Stimulated activated CD8-positive, alpha-beta memory T cell treated with anti-CD3 and anti-CD28 coated beads, Interleukin-4, amount 100 ng/mL, for 4 hours (primary cell): ENCODE measurements around the gene CCDC178.
"Not testable (repeated sequence)": the region's sequence is repeated elsewhere in the genome, so short reads cannot be mapped to it uniquely, and the experiment has no call there.

Source experiments
- DNase-seq, 2 donors: peaks; one replicate each; pipeline ENCODE4 v3.0.0-alpha.2; 2020; ENCODE audit warnings: low read depth in 2 of 2, low spot score in 1 of 2

The CCDC178 gene

DNA sequence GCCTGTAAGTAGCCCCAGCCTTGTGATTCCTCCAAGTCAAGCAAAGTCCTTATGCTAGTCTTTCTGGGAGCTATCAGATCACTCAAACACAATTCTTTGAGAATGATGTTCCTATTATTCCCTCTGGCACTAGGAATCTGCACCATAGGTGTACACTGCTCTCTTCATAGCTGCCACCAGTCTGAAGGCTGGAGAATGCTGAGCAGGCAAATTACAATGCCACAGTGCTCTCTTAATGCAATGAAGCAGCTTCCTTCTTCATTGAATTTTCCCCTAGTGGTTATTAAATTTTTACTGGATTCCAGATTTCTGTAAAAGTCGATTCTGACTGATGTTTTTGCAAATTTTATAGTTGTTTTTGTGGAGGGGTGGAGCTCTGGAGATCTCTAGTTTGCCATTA is 84.8 kb downstream of the CCDC178 start:
- no peak for DNase-seq

DNA sequence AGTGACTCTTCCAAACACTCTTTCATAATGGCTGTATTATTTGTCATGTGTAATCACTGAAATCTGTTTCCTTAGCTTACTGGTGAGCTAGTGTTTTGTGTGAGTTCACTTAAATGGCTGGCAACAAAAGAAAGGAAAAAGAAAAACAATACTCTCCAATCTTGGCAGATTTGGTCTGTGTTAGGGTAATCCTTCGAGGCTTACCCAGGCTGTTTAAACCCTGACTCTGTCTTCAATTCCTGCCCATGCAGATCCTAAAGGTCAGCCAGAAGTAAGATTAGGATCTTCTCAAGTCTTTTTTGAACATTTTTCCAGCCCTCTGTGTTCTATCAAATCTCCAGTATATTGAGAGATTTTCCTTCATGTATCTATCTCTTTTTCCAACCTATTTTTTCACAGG is 85.3 kb downstream of the CCDC178 start:
- no peak for DNase-seq

DNA sequence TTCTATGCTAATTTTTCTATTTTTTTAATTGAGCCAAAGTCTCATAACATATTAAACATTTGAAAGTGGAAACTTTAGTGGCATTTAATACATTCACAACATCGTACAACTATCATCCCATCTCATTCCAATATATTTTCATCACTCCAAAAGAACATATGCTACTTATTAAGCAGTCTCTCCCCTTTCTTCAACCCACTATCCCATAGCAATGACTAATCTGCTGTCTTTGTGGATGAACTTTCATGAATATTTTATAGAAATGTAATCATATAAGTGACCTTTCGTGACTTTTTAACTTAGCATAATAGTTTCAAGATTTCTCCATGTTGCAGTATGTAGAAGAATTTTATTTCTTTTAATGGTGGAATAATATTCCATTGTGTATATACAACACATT is 90.3 kb downstream of the CCDC178 start:
- no peak for DNase-seq

DNA sequence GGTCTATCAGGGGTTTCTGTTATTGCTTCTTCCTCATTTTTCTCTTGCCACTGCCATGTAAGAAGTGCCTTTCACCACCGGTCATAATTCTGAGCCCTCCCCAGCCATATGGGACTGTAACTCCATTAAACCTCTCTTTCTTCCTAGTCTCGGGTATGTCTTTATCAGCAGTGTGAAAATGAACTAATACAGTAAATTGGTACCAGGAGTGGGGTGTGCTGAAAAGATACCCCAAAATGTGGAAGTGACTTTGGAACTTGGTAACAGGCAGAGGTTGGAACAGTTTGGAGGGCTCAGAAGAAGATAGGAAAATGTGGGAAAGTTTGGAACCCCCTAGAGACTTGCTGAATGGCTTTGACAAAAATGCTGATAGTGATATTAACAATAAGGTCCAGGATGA is 100.8 kb downstream of the CCDC178 start:
- not testable (repeated sequence) for DNase-seq

DNA sequence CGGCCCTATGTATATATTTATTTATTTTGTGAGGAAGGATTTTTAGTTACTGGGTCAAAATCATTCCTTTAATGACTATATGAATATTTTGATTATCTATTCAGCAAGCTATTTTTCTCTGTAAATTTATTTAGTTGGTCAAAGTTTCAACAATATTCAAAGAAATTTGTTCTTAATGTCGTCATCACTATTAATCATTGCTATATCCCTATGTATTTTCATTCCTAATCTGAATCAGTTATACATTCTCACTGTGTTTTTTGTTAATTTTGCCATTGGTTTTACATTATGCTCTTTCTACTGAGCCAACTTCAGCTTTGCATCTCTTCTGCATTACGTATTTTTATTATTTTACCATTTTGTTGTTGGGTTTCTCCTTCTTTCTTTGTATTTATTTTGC is 105.7 kb downstream of the CCDC178 start:
- DNase-seq, result no peak

DNA sequence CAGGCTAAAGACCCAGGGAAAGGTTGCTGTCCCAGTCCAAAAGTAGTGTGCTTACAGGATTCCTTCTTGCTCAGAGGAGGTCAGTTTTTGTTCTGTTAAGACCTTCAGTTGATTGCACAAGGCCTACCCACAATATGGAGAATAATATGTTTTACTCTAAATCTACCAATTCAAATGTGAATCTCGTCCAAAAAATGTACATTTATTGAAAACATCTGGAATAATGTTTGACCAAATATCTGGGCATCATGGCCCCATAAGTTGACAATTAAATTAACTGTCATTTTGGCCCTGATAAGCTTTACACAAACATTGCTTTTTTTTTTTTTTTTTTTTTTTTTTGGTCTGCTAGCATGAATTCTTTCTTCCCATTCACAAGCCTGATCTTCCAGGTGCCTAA is 109.8 kb downstream of the CCDC178 start:
- DNase-seq, result no peak

DNA sequence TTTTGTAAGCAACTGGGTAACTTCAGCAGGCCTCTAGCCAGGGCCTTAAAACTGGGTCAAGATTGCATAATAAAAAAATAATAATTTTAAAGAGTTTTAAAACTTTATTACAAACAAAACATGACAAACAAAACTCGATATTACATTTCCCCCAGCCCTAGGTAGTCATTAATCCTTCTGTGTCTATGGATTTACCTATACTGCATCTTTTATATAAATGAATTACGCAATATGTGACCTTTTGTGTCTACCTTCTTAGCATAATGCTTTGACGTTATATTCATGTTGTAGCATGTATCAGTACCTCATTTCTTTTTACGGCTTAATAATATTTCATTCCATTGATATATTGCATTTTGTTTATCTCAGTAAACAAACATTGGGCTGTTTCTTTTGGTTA is 113.5 kb downstream of the CCDC178 start:
- DNase-seq, result no peak

DNA sequence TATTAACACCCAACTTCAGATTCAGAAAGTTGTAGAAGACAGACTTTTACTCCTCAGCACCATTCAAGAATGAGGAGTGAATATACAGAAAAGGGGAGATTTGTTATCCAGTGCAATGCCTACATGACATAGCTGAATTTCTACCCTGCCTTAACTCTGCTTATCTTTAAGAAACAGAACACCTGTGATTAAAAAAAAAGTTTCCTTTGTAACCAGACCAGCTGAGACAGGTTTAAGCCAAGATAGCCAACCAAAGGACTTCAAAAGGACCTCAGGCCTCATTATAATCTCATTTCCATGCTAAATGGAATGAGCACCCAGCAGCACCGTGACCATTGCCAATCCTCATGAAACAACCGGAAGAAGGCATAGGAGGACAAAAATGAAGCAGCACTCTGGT is 122.9 kb downstream of the CCDC178 start:
- no peak for DNase-seq

DNA sequence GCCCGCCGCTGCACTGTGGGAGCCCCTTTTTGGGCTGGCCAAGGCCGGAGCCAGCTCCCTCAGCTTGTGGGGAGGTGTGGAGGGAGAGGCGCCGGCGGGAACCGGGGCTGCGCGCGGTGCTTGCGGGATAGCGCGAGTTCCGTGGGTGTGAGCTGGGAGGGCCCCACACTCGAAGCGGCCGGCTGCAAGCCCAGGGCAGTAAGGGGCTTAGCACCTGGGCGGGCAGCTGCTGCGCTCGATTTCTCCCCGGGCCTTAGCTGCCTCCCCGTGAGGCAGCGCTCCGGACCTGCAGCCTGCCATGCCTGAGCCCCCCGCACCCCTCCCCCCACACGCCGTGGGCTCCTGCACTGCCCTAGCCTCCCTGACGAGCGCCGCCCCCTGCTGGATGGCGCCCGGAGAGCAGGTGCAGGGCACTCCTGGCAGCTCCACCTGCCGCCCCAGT is 124.4 kb downstream of the CCDC178 start:
- DNase-seq, result no peak

DNA sequence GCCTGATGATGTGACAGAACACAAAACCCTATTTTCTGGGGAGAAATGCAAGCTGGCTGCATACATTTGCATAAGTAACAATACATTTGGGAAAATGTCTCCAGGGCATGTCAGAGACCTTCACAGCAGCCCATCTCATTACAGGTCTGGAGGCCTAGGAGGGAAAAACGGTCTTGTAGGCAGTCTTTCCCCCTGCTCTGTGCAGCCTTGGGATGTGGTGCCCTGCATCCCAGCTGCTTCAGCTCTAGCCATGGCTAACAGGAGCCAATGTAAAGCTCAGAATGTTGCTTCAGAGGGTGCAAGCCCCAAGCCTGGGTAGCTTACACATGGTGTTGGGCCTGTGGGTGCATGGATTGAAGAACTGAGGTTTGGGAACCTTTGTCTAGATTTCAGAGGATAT is 133.0 kb downstream of the CCDC178 start:
- DNase-seq, result no peak

DNA sequence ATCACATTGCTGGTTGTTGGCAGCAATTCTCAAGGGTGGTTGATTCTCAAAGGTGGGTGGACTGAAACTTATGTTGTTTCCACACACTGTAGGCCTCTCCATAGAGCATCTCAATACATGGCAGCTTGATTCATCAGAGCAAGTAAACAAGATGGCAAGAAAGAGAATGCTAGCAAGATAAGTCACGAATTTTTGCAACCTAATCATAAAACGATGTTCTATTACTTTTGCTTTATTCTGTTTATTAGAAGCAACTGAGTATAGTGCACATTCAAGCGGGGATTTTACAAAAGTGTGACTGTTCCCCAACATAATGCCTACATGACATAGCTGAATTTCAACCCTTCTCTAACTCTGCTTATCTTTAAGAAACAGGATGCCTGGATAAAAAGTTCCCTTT is 136.2 kb downstream of the CCDC178 start:
- no peak for DNase-seq

DNA sequence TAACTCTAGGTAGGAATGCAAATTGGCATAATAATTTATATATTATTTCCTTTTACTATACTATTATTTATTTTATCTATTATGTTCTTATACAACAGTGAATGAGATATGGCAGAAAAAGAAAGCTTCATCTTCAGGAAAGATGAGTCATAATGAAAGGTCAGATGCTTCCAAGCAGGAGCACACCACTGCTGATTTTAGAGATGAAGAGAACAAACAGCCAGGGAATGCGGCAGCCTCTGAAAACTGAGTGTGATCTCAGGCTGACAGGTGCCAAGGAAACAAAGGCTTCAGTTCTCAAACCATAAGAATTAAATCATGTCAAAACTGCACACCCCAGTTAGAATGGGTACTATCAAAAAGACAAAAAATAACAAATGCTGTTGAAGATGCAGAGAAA is 149.0 kb downstream of the CCDC178 start:
- DNase-seq, result no peak

DNA sequence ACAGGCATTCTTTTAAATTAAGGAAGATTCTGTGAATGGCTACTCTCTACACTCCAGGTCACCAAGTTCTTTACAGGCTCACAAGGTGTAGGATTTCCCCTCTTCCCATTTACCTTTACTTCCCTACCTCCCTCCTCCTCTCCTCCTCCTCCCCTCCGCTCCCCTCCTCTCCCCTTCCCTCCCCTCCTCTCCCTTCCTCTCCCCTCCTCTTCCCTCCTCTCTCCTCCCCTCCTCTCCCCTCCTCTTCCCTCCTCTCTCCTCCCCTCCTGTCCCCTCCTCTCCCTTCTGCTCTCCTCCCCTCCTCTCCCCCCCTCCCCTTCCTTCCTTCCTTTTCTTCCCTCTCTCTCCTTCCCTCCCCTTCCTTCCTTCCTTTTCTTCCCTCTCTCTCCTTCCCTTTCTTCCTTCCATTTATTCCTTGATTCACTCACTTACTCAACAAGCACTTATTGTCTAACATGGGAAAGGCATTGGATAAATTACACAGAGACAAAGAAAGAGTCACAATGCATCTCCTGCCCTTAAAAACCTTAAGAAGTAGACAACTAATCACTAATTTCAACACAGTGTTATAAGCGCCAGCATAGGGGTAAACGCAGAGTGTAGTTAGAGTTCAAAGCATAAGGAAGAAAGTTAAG is 152.3 kb downstream of the CCDC178 start:
- no peak for DNase-seq

DNA sequence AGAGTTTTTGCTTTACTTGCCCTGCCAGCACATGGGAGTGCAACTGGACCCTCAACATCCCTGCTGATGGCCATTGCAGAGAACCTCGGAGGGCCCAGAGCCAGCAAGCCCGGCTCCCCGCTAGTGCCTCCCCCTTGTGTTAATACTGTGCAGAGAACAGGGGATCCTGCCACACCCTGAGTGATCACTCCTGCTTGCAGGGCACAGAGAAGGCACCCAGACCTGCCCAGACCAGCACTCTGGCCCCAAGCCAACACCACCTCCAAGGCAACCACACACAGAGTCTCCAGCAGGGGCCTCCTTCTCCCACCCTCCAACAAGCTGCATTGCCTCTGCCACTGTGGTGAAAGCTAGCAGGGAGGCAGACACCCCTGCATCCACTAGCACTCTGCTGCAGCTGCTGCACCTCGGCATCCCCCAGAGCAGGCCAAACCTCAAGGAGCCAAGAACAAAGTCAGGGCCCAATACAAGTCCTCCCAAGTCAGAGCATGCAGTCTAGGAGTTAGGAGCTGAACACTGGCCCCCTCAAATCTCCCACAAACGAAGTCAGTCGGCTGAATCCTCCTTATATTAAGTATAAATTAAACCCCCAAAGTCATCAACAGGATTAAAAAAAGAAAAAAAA is 157.7 kb downstream of the CCDC178 start:
- DNase-seq, result no peak

DNA sequence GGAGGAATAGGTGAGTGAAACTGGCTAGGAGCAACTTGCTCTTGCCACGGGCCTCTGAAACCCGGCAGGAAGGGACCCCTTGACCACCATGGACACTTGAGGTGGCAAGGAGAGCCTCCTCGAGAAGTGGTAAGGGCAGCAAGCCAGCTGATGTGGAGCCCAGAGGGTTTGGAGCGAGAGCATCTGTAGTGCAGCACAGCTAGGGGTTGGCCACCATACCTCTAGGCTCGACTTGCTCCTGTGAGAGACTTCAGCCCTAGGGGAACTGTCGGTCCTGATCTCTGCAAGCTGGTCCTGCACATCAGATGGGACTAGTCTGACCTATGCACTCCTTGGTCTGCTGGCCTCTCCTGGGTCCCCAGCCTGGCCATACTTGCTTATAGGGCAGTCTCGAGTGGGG is 158.4 kb downstream of the CCDC178 start:
- no peak for DNase-seq

DNA sequence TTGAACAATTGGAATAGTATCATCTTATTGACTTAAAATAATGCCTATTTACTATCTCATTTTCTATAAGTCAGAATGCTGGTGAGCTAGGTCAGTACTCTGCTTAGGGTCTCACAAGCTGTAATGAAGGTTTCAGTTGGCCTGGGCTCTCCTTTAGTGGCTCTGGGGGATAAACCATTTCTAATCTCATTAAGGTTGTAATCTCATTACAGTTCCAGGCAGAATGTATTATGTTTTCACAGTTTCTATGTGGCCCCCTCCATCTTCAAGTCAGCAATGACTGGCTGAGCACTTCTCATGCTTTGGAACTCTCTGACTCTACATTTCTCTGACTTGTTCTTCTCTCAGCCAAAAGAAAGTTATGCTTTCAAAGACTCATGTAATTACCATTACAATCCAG is 163.1 kb downstream of the CCDC178 start:
- DNase-seq, result no peak

DNA sequence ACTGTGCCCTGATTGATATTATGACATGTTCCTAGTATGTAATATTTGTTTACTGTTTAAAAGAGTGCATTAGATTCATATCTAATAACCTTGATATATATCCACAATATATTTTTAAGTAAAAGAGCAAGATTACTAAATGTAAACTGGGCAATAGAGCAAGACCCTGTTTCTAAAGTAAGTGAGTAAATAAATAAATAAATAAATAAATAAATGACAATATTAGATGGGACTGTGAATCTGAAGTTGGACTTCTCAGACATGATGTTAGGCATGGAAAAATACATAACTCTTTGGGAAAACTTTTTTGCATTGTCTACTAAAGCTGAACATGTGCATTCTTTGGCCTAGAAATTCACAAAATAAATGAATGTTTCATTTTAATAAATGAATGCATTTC is 164.7 kb downstream of the CCDC178 start:
- no peak for DNase-seq

DNA sequence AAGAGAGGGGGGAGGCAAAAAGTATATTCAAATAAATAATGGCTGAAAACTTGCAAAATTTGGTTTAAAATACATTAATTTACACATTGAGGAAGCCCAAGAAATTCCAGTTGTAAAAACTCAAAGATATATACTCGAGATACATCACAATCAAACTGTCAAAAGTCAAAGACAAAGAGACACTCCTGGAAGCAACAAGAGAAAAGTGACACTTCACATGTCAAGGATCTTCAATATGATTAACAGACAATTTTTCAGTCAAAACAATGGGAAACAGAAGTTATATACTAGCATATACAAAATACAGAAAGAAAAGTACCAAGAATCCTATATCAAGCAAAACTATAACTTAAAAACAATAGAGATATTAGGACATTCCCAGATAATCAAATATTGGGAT is 170.2 kb downstream of the CCDC178 start:
- no peak for DNase-seq

DNA sequence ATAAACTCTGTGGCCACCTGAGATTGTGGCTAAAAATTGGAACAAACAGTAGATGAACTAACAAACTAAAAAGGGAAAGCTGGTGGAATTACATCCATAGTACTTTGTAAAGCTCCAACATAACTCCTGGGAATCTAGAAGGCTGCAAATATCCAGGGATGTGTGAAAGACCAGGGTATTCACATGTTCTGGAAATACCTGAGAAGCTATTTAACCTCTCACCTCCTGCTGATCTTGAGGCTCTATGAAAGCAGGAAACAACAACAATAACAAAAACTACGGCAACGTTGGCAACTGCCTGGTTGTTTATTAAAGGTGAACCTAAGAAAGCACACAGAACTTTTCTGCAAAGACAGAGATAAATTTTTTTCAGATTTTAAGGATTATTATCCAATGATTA is 171.3 kb downstream of the CCDC178 start:
- DNase-seq, result no peak

DNA sequence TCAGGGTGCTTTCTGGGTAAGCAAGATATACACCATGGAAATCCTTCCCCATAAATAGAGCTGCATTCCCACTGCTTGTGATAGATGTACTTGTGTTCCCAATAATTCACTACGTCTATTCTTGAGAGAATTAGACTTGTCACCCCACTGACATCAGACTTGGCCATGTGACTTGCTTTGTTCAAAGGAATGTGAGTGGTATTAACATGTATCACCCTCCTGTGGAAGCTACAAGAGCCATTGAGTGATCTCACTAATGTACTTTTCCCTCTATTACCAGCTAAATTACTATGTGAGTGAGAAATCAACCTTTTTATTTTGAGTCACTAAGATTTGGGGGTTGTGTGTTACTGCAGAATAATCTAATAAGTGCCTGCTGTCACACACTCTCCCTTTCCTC is 176.0 kb downstream of the CCDC178 start:
- DNase-seq, result no peak

DNA sequence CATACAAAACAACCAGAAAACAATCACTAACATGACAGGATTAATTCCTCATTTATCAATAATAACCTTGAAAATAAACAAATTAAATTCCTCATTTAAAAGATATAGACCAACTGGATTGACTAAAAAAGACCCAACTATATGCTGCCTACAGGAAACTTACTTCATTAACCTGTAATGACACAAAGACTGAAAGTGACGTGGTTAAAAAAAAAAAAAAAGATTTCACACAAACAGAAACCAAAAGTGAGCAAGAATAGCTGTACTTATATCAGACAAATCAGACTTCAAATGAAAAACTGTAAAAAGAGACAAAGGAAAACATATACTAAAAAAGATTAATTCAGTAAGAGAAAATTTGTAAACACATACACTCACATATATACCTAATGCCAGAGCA is 201.2 kb downstream of the CCDC178 start:
- no peak for DNase-seq

DNA sequence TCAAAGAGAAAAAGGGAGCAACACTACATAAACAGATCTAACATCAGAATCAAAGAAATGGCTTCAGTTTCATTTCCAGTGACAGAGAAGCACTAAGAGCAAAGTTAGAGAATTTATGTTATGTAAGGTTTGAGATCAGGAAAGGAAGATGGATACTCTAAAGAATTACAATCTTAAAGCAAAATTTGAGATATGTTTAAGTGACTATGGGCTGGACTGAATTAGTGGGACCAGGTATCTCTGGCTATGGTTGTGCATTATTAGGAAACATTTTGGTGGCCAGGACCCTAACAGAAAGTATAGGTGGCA is 208.2 kb downstream of the CCDC178 start:
- no peak for DNase-seq

DNA sequence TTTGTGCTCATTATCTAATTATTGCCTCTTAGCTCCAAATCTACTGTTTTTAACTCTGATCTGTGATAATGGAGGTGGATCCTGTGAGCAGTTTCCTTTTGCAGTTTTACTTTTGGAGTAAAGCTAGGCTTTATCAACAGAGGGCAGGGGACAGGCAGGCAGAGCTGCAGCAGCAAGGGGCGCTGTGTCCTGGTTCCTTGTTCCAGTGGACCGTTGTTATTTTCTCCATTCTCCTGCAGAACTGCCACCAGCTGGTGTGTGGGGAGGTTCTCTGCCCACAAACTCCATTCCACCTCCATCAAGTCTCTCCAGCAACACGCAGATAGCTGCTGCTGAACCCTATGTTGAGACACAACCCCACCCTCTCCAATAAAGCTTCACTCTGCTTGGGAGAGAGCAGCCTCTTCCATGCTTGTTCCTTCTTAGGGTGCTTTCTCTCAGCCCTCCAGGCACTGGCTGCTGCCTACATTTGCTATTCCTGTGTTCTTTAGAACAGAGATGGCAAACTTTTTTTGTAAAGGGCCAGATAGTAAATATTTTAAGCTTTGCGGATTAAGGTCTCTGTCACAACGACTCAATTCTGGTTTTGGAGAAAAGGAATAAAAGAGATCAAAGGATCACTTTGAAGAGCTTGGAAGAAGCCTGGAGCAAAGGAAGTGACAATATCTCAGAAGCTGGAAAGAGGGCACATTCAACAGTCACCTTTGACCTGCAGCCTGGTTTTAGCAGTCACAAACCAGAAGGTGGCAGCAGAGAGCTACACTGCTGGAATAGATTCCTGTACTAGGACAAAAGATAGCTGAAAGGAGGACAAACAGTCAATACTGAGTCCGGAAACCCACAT is 208.8 kb downstream of the CCDC178 start:
- no peak for DNase-seq
